Gastroesophageal sphincter (tissue), 3 donors: ENCODE results near the gene IGF2R.

Experiments
- EP300 ChIP-seq: sonication (generic); formaldehyde crosslinking; IDR thresholded peaks from one replicate; pipeline ENCODE4 v1.6.1; 2017; ENCODE audit warnings: antibody characterized with exemption, mild to moderate bottlenecking
- POLR2A ChIP-seq, 2 donors: fragments of 450-650 bp; IDR thresholded peaks; one replicate each; pipeline ENCODE4 v1.6.1; 2017; ENCODE audit warnings: antibody characterized with exemption in 2 of 2, mild to moderate bottlenecking in 2 of 2, moderate library complexity in 1 of 2
- POLR2AphosphoS5 ChIP-seq: sonication (generic); formaldehyde crosslinking; IDR thresholded peaks from one replicate; pipeline ENCODE4 v1.6.1; 2017; ENCODE audit warnings: antibody characterized with exemption
- TF ChIP-seq, protein P1 (sequence below), 4 experiments: fragments of 200-600 bp in 2 of 4; fragments of 450-650 bp in 2 of 4; sonication (generic) in 1 of 4; IDR thresholded peaks; one replicate each; pipeline ENCODE4 v1.5.1; 2017 to 2019; ENCODE audit warnings: antibody characterized with exemption in 4 of 4, mild to moderate bottlenecking in 2 of 4, moderate library complexity in 2 of 4

DNA sequence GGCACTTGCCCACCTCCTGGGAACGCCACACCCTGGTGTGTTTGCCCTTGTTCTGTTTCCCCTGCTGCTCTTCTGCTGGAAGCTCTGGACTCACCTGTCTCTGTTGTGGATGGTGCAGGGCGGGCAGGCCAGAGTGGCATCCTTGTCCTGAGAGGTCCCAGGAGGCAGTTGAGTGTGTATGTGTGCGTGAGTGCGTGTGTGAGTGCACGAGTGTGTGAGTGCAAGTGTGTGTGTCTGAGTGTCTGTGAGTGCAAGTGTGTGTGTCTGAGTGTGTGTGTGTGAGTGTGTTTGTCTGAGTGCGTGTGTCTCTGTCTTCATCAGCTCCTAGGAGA, 12.2 kb downstream of the IGF2R start:
- TF ChIP-seq, protein P1, sequence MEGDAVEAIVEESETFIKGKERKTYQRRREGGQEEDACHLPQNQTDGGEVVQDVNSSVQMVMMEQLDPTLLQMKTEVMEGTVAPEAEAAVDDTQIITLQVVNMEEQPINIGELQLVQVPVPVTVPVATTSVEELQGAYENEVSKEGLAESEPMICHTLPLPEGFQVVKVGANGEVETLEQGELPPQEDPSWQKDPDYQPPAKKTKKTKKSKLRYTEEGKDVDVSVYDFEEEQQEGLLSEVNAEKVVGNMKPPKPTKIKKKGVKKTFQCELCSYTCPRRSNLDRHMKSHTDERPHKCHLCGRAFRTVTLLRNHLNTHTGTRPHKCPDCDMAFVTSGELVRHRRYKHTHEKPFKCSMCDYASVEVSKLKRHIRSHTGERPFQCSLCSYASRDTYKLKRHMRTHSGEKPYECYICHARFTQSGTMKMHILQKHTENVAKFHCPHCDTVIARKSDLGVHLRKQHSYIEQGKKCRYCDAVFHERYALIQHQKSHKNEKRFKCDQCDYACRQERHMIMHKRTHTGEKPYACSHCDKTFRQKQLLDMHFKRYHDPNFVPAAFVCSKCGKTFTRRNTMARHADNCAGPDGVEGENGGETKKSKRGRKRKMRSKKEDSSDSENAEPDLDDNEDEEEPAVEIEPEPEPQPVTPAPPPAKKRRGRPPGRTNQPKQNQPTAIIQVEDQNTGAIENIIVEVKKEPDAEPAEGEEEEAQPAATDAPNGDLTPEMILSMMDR (IDR thresholded peaks at IDR 0.05): no peak
- TF ChIP-seq POLR2A (IDR thresholded peaks at IDR 0.05) (no peak), EP300 (no peak), POLR2AphosphoS5 (no peak)
